Uterus (tissue), 4 donors: ENCODE results near the gene E4F1. TPM values are rescaled to one million over a fixed set of nuclear protein-coding genes. Genes with fewer than 3 reads are reported as not detected.

Experiments used
- DNase-seq, 2 donors: peaks; one replicate each; pipeline ENCODE4 v3.0.0-alpha.2; 2019 to 2020
- H3K27ac ChIP-seq, 2 donors: fragments of 200-600 bp; sonication (generic); 1 replicate in 1 of 2; 2 replicates in 1 of 2; pipeline ENCODE4 v1.5.1; 2016 to 2018
- H3K27me3 ChIP-seq, 2 donors: fragments of 200-600 bp; sonication (generic); one replicate each; pipeline ENCODE4 v1.5.1; 2018 to 2019; ENCODE audit warnings: control low read depth in 1 of 2
- H3K36me3 ChIP-seq, 2 donors: fragments of 200-600 bp; sonication (generic); one replicate each; pipeline ENCODE4 v1.5.1; 2019; ENCODE audit warnings: control low read depth in 1 of 2
- H3K4me1 ChIP-seq, 2 donors: fragments of 200-600 bp; sonication (generic); one replicate each; pipeline ENCODE4 v1.5.1; 2018 to 2019; ENCODE audit warnings: control low read depth in 1 of 2
- H3K4me3 ChIP-seq, 2 donors: fragments of 200-600 bp; sonication (generic); 1 replicate in 1 of 2; 2 replicates in 1 of 2; pipeline ENCODE4 v1.5.1; 2018 to 2019; ENCODE audit warnings: mild to moderate bottlenecking in 1 of 2
- H3K9me3 ChIP-seq, 2 donors: fragments of 200-600 bp; sonication (generic); one replicate each; pipeline ENCODE4 v1.5.1; 2019; ENCODE audit warnings: control low read depth in 1 of 2
- CTCF ChIP-seq, 4 experiments: fragments of 200-600 bp in 2 of 4; fragments of 450-650 bp in 2 of 4; sonication (generic) in 2 of 4; IDR thresholded peaks; one replicate each; pipeline ENCODE4 v1.5.1; 2016 to 2019; ENCODE audit warnings: antibody characterized with exemption in 4 of 4, mild to moderate bottlenecking in 2 of 4, moderate library complexity in 1 of 4
- POLR2A ChIP-seq, 2 donors: fragments of 450-650 bp; IDR thresholded peaks; one replicate each; pipeline ENCODE4 v1.6.1; 2016; ENCODE audit warnings: antibody characterized with exemption in 2 of 2, mild to moderate bottlenecking in 1 of 2, moderate library complexity in 1 of 2
- intact Hi-C: fragments of 100-400 bp; cut with DNase I; formaldehyde crosslinking; loops from one replicate; pipeline ENCODE4 v1.15.1; 2023; ENCODE audit warnings: low total_unique reads
- total RNA-seq, 4 donors: library from RNA; depleted of rRNA in 3 of 4; stranded (reverse); fragments of >200 nt in 3 of 4; gene quantifications; one replicate each; pipeline versions ENCODE4 v1.1.0 to v1.2.4, GENCODE V29; 2014 to 2023
- donor health status: DM: yes; HTN: yes; CAD: no.

The E4F1 gene
- total RNA-seq, 4 donors from 2014 or later = 8.2 to 41.8 (median 29.9) TPM

DNA sequence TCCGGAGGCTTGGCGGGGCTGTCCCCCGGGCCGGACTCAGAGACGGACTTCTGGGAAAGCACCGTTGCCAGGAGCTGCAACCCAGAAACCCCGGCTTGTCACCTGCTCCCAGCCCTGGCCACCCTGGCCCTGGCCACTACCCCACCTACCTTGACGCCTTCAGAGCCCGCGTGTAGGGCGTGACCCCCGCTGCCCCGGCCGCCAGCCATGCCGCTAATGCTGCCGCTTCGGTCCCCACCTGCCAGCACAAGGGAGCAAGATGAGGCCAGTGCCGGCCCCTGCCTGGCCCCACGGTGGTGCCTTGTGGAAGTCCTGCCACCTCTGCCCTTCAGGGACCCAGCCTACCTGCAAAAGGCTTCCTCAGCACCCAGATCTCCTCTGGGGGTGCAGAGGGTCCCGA lies 38.4 kb upstream of the E4F1 start:
- no peaks in the 10 kb centered on the region for H3K4me1 ChIP-seq
- no peak overlapping the region for H3K4me3 ChIP-seq
- H3K9me3 ChIP-seq = no peaks in the 10 kb centered on the region
- H3K36me3 ChIP-seq = no peaks in the 10 kb centered on the region
- no peak for TF ChIP-seq CTCF (IDR thresholded peaks at IDR 0.05)
- no peak for TF ChIP-seq POLR2A (IDR thresholded peaks at IDR 0.05)
- no peaks in the 10 kb centered on the region for H3K27me3 ChIP-seq
- intact Hi-C loops = no loop called here
- DNase-seq = no peak
- H3K27ac ChIP-seq = no peak overlapping the region

- no peaks in the 10 kb centered on the region for H3K27me3 ChIP-seq
- no peak for TF ChIP-seq CTCF (IDR thresholded peaks at IDR 0.05)
- no peak for TF ChIP-seq POLR2A (IDR thresholded peaks at IDR 0.05)
- intact Hi-C loops = no loop called here
- no peaks in the 10 kb centered on the region for H3K36me3 ChIP-seq
- H3K4me3 ChIP-seq = no peak overlapping the region
- no peaks in the 10 kb centered on the region for H3K9me3 ChIP-seq
- DNase-seq = no peak
- no peaks in the 10 kb centered on the region for H3K4me1 ChIP-seq
- H3K27ac ChIP-seq = no peak overlapping the region
These were observed 37.3 kb upstream of the E4F1 start for GRCh38 chr16:2186064-2186463.

DNA sequence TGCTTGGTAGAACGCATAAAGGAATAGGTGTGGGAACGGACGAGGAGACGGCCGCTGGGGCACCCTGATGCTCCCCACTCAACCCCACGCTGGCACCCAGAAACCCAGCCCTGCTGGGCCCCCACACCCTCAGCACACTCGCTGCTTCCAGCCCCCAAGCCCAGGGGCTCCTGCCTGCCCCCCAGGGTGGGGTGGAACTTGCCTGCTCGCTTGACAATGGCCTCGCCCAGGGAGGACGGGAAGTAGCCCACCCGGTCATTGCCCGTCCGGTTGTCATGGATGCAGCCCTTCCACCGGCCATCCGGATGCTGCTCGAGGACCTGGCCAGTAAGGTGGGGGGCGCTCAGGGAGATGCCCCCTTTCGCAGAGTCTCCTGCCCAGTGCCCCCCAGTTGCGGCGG lies 36.9 kb upstream of the E4F1 start:
- Histone ChIP-seq H3K9me3 (no peaks in the 10 kb centered on the region), H3K27me3 (no peaks in the 10 kb centered on the region), H3K27ac (no peak overlapping the region), H3K4me1 (no peaks in the 10 kb centered on the region), H3K36me3 (no peaks in the 10 kb centered on the region), H3K4me3 (no peak overlapping the region)
- DNase-seq = no peak
- intact Hi-C loops = no loop called here
- no peak for TF ChIP-seq POLR2A (IDR thresholded peaks at IDR 0.05)
- TF ChIP-seq CTCF (IDR thresholded peaks at IDR 0.05) = no peak

- H3K27ac ChIP-seq = no peak overlapping the region
- TF ChIP-seq POLR2A (IDR thresholded peaks at IDR 0.05) (no peak), CTCF (IDR thresholded peaks at IDR 0.05) (no peak)
- H3K4me3 ChIP-seq = no peak overlapping the region
- DNase-seq = no peak
- no peaks in the 10 kb centered on the region for H3K27me3 ChIP-seq
- no peaks in the 10 kb centered on the region for H3K4me1 ChIP-seq
- H3K36me3 ChIP-seq = no peaks in the 10 kb centered on the region
- no peaks in the 10 kb centered on the region for H3K9me3 ChIP-seq
- intact Hi-C loops = no loop called here
These were observed 36.2 kb upstream of the E4F1 start for GRCh38 chr16:2187212-2187611.

DNA sequence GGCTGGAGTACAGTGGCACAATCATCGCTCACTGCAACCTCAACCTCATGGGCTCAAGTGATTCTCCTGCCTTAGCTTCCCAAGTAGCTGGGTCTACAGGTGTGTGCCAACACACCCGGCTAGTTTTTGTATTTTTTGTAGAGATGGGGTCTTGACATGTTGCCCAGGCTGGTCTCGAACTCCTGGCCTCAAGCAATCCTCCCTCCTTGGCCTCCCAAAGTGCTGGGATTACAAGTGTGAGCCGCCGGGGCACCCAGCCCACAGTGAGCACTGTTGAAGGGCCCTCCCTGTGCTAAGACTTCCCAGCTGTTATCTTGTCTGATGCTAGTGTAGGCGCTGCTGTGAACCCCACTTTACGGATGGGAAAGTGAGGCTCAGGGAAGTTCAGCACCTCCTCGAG lies 35.0 kb upstream of the E4F1 start:
- H3K27me3 ChIP-seq = no peaks in the 10 kb centered on the region
- intact Hi-C loops = no loop called here
- H3K27ac ChIP-seq = no peak overlapping the region
- H3K4me1 ChIP-seq = no peaks in the 10 kb centered on the region
- H3K4me3 ChIP-seq = no peak overlapping the region
- H3K36me3 ChIP-seq = no peaks in the 10 kb centered on the region
- no peak for DNase-seq
- no peak for TF ChIP-seq CTCF (IDR thresholded peaks at IDR 0.05)
- TF ChIP-seq POLR2A (IDR thresholded peaks at IDR 0.05) = no peak
- no peaks in the 10 kb centered on the region for H3K9me3 ChIP-seq
